Transverse colon (tissue), 4 donors: ENCODE results near the gene MYOM3. TPM values are rescaled to one million over a fixed set of nuclear protein-coding genes. Genes with fewer than 3 reads are reported as not detected.
"Not testable (repeated sequence)": the region's sequence is repeated elsewhere in the genome, so short reads cannot be mapped to it uniquely, and the experiment has no call there.

Experiments used
- DNase-seq: peaks from one replicate; pipeline ENCODE4 v3.0.0-alpha.2; 2019
- H3K27ac ChIP-seq, 4 donors: fragments of 200-600 bp; sonication (generic); 2 replicates each; pipeline ENCODE4 v1.5.1; 2016 to 2018; ENCODE audit warnings: inconsistent platforms in 4 of 4
- H3K27me3 ChIP-seq: fragments of 200-600 bp; sonication (generic); 2 replicates; pipeline ENCODE4 v1.5.1; 2017; ENCODE audit warnings: inconsistent platforms
- H3K36me3 ChIP-seq, 4 donors: fragments of 200-600 bp; sonication (generic); 2 replicates each; pipeline ENCODE4 v1.5.1; 2017 to 2019; ENCODE audit warnings: inconsistent platforms in 4 of 4
- H3K4me1 ChIP-seq, 4 donors: fragments of 200-600 bp; sonication (generic); 2 replicates each; pipeline ENCODE4 v1.5.1; 2017 to 2020; ENCODE audit warnings: inconsistent platforms in 4 of 4
- H3K4me3 ChIP-seq, 4 donors: fragments of 200-600 bp; sonication (generic); 1 replicate in 1 of 4; 2 replicates in 3 of 4; pipeline versions ENCODE4 v1.5.1 to v1.6.1; 2017 to 2019; ENCODE audit warnings: inconsistent platforms in 4 of 4
- H3K9me3 ChIP-seq, 2 donors: fragments of 200-600 bp; sonication (generic); 2 replicates each; pipeline ENCODE4 v1.5.1; 2017 to 2019; ENCODE audit warnings: inconsistent platforms in 2 of 2
- CTCF ChIP-seq, 5 experiments: fragments of 200-600 bp in 3 of 5; fragments of 450-650 bp in 2 of 5; sonication (generic) in 3 of 5; IDR thresholded peaks; 1 replicate in 2 of 5; 2 replicates in 3 of 5; pipeline ENCODE4 v1.5.1; 2016 to 2017; ENCODE audit warnings: antibody characterized with exemption in 5 of 5, inconsistent platforms in 3 of 5, mild to moderate bottlenecking in 2 of 5, moderate library complexity in 1 of 5
- EP300 ChIP-seq: sonication (generic); formaldehyde crosslinking; IDR thresholded peaks from one replicate; pipeline ENCODE4 v1.6.1; 2017; ENCODE audit warnings: antibody characterized with exemption, low read depth
- POLR2A ChIP-seq: fragments of 450-650 bp; IDR thresholded peaks from one replicate; pipeline ENCODE4 v1.6.1; 2016; ENCODE audit warnings: antibody characterized with exemption, mild to moderate bottlenecking, moderate library complexity
- POLR2AphosphoS5 ChIP-seq, 3 donors: sonication (generic); formaldehyde crosslinking; IDR thresholded peaks; one replicate each; pipeline ENCODE4 v1.6.1; 2016; ENCODE audit warnings: antibody characterized with exemption in 3 of 3
- whole genome bisulfite sequencing, 2 donors: methylation state at CpG; one replicate each; pipeline ENCODE4 v1.1.5; 2018; ENCODE audit warnings: low coverage in 1 of 2; 5-methylcytosine and 5-hydroxymethylcytosine counted together
- in situ Hi-C, 4 donors: fragments of 200-750 bp; cut with MboI; loops; one replicate each; pipeline versions ENCODE4 v1.15.0 to v1.15.1; 2017; ENCODE audit warnings: low sequenced_read_pairs in 3 of 4, low pct_ligation_motif_present in 1 of 4, low pct_unique_long_range_greater_than_20kb in 1 of 4
- intact Hi-C: fragments of 100-400 bp; cut with DNase I; formaldehyde crosslinking; loops from one replicate; pipeline ENCODE4 v1.15.1; 2023; ENCODE audit warnings: low total_unique reads
- total RNA-seq, 4 donors: library from RNA; depleted of rRNA; stranded (reverse); fragments of >200 nt; gene quantifications; one replicate each; pipeline ENCODE4 v1.1.0, GENCODE V29; 2016

MYOM3 gene
- total RNA-seq, 4 donors from 2014 or later = 0.60 to 7.5 (median 3.0) TPM

- intact Hi-C loops = loop anchor here (5.0 kb wide), 2 partner anchors 38 to 63 kb away; partner anchors contain the start of genes PNRC2 and SRSF10
- no peak overlapping the region for H3K4me3 ChIP-seq
- no peaks in the 10 kb centered on the region for H3K27me3 ChIP-seq
- no peaks in the 10 kb centered on the region for H3K9me3 ChIP-seq
- DNase-seq = no peak
- in situ Hi-C loops = no loop called here
- 60 to 79% methylated on average over 2 to 5 of the region's 5 CpGs for WGBS, 2 donors
- no peaks in the 10 kb centered on the region for H3K36me3 ChIP-seq
- H3K4me1 ChIP-seq = peaks cover 47 to 83% (median 77%) of the 10 kb centered on the region in 4 donors
- TF ChIP-seq EP300 (no peak), POLR2AphosphoS5 (IDR thresholded peaks at IDR 0.05) (peak in 1 of 3 donors; percentile 50)
- H3K27ac ChIP-seq = peak overlapping the region; percentile 92 to 96 (median 93)
These were observed 91.9 kb downstream of the MYOM3 start for GRCh38 chr1:24020025-24020424.

GRCh38 chr1:24018611-24019580 lies 93.0 kb downstream of the MYOM3 start:
- Histone ChIP-seq H3K27ac (peak overlapping the region; percentile 92 to 96 (median 93)), H3K9me3 (no peaks in the 10 kb centered on the region), H3K27me3 (no peaks in the 10 kb centered on the region), H3K4me1 (peaks cover 49 to 89% (median 81%) of the 10 kb centered on the region in 4 donors), H3K4me3 (peak overlapping the region in 1 of 4 donors; percentile 4), H3K36me3 (no peaks in the 10 kb centered on the region)
- TF ChIP-seq EP300 (peak; percentile 74), CTCF (IDR thresholded peaks at IDR 0.05) (no peak), POLR2AphosphoS5 (IDR thresholded peaks at IDR 0.05) (peak; percentile 72 to 91 (median 88)), POLR2A (peak; percentile 30)
- in situ Hi-C loops (no loop called here), intact Hi-C loops (no loop called here)
- 25 to 27% methylated on average over 5 to 20 of the region's 20 CpGs for WGBS, 2 donors
- peak; percentile 97 for DNase-seq

- H3K36me3 ChIP-seq = no peaks in the 10 kb centered on the region
- 26 to 56% methylated on average over 6 of the region's 6 CpGs for WGBS, 2 donors
- H3K27ac ChIP-seq = peak overlapping the region; percentile 92 to 96 (median 93)
- intact Hi-C loops = no loop called here
- H3K4me3 ChIP-seq = no peak overlapping the region
- no peak for DNase-seq
- H3K27me3 ChIP-seq = no peaks in the 10 kb centered on the region
- no peak for TF ChIP-seq POLR2A
- TF ChIP-seq POLR2AphosphoS5 (IDR thresholded peaks at IDR 0.05) = peak in 2 of 3 donors; percentile 22 to 58
- H3K9me3 ChIP-seq = no peaks in the 10 kb centered on the region
- in situ Hi-C loops = no loop called here
- H3K4me1 ChIP-seq = peaks cover 33 to 65% (median 58%) of the 10 kb centered on the region in 4 donors
These were observed 96.4 kb downstream of the MYOM3 start for GRCh38 chr1:24015221-24016210.

GRCh38 chr1:24012878-24013277 lies 99.1 kb downstream of the MYOM3 start:
- H3K4me3 ChIP-seq, H3K36me3 ChIP-seq, DNase-seq, H3K9me3 ChIP-seq, intact Hi-C loops, in situ Hi-C loops, H3K27me3 ChIP-seq: not testable (repeated sequence)
- Histone ChIP-seq H3K27ac (peak overlapping the region in 1 of 4 donors; percentile 56), H3K4me1 (peaks cover 21 to 52% (median 40%) of the 10 kb centered on the region in 4 donors)
- WGBS, 2 donors = 75 to 87% methylated on average over 6 to 8 of the region's 8 CpGs

- in situ Hi-C loops = no loop called here
- Histone ChIP-seq H3K36me3 (no peaks in the 10 kb centered on the region), H3K27ac (peak overlapping the region; percentile 49 to 65 (median 56)), H3K4me1 (peaks cover 6 to 33% (median 23%) of the 10 kb centered on the region in 4 donors), H3K4me3 (no peak overlapping the region), H3K27me3 (no peaks in the 10 kb centered on the region), H3K9me3 (no peaks in the 10 kb centered on the region)
- no peak for DNase-seq
- intact Hi-C loops = no loop called here
- 35 to 42% methylated on average over 3 of the region's 5 CpGs for WGBS, 2 donors
- no peak for TF ChIP-seq EP300
- TF ChIP-seq CTCF (IDR thresholded peaks at IDR 0.05) = no peak
- no peak for TF ChIP-seq POLR2AphosphoS5 (IDR thresholded peaks at IDR 0.05)
- TF ChIP-seq POLR2A = no peak
These were observed 101.3 kb downstream of the MYOM3 start for GRCh38 chr1:24010650-24011049.
